NCI-H345 treated with DMSO at 0.1 percent for 48 hours (cell line): ENCODE results near the gene RIGI.
"Not testable (repeated sequence)": the region's sequence is repeated elsewhere in the genome, so short reads cannot be mapped to it uniquely, and the experiment has no call there.

Experiments
- DNase-seq: peaks from one replicate; lab custom pipeline; 2025; ENCODE audit not compliant: unreplicated experiment; lab: John Stamatoyannopoulos, UW

The RIGI gene

GRCh38 chr9:32526041-32526706 lies at the start of gene RIGI:
Gene RIGI (minus strand): TSS chr9:32526196. CDS start chr9:32526166, 30 bp downstream.
- peak; percentile 98 for DNase-seq

GRCh38 chr9:32574858-32575257 lies 48.9 kb upstream of the RIGI start:
- DNase-seq = no peak

DNA sequence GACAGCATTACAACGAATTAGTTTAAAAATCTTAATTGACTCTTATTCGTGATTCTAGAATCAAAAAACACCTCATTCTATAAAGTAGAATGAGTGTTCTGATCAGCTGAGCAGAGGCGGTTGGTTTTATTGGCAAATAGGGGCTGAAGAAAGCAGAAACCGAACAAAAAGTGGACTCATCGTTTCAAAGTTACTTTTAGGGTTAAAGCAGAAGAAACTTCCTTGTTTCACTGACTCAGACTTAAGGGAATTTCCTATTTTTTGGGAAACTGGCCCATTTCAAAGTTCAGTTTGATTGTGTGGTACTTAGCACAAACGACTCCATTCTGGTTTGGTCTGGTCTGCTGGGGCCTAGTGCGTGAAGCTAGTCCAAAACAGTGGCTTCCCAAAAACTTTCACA lies 47.8 kb upstream of the RIGI start:
- DNase-seq = no peak

GRCh38 chr9:32572900-32573523 lies 47.0 kb upstream of the RIGI start, which contains the start of gene NDUFB6:
Gene NDUFB6 (minus strand): TSS chr9:32573159. CDS start chr9:32573060, 99 bp downstream.
- DNase-seq = peak; percentile 86

GRCh38 chr9:32571969-32572899 lies 46.2 kb upstream of the RIGI start:
- DNase-seq = peak; percentile 30

- DNase-seq = no peak
Observed at GRCh38 chr9:32570262-32570661, 44.3 kb upstream of the RIGI start.

DNA sequence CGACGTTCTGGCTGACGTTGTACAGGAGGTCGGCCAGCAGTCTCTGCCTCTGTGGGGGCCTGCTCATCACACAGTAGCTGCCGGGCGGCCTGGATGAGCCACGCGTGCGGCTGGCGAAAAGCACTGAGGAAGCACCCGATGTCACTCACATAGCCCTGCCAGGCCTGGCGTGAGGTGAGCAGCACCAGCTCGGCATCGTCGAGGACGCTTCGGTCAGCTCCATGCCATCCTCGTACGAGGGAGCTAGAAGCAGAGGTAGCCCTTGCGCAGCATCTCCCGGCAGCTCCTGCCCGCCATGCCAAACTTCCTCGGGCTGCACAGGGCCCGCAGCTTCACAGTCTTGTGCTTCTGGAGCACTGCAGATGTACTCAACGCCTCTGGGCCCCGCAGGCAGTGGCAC lies 40.8 kb upstream of the RIGI start:
- DNase-seq = no peak

- no peak for DNase-seq
Observed at GRCh38 chr9:32565967-32566366, 40.0 kb upstream of the RIGI start.

GRCh38 chr9:32558408-32558934 lies 32.5 kb upstream of the RIGI start:
- no peak for DNase-seq

DNA sequence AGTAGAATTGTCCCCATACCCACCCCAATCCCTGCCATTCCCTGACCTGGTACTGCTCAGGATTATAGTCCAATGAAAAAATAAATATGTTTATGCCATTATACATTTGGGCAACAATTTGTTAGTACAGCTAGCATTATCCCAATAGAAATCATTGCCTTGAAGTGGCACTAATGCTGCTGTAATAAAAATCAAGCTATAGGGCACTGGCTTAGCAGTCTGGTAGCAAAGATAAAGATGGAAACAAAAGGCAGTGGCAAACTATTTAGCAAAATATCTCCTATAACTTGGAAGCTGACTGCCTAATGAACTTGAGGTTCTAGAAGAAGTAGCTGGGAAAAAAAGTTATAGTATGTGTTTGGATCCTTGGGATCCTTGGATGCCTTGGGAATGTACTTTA lies 28.6 kb upstream of the RIGI start:
- DNase-seq = no peak

DNA sequence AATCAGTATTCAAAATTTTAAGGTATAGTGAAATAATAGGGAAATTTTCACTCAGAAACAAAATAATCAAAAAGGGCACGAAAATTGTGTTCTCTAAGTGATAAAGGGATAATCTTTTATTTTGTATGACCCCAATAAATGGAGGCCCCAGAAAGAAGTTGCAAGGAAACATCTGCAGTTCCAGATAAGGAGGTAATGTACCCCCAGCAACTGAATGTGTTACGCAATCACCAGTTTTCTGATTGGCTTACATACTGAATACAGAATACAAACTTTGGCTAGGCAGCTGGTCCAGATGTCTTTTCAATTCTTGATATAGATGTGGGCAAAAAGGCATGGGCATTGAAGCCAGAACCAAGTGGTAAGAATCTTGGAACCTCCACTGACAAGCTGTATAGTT lies 28.1 kb upstream of the RIGI start:
- no peak for DNase-seq

DNA sequence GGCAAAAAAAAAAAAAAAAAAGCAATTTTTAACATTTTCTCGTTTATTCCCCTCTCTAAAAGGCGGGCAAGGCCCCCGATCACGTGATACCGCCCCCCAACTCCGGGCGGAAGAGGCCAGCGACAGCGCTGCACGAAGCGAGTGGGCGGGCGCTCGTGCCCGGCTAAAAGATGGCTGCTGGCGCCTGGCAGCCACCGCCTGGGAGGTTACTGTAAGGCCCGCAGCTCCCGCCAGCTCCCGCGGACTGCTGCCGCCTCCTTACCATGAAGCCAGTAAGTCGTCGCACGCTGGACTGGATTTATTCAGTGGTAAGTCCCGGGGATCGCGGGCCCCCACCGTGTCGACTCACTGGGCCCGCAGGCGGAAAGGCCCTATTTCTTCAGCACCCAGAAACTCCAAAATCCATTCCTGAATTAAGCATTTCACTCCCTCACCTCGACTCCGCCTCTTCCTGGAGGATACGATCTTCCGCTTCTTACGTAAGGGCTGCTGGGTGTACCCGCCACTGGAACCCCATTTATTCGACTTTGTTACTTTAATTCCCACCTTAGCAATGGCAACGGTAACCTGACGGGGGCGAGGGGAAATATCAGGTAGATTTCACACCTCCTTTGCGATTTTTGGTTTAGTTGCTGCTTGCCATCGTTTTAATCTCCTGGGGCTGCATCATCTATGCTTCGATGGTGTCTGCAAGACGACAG lies 26.3 kb upstream of the RIGI start, which contains the start of the genes SMIM27 and TOPORS:
Gene SMIM27, plus strand, starts transcription at position 156 of the 701 bp plus-strand sequence. Its CDS starts 108 bp downstream, at position 264.
Gene TOPORS, minus strand, starts transcription at position 415 of the 701 bp plus-strand sequence. Its CDS starts 150 bp downstream, at position 265.
- peak; percentile 88 for DNase-seq

DNA sequence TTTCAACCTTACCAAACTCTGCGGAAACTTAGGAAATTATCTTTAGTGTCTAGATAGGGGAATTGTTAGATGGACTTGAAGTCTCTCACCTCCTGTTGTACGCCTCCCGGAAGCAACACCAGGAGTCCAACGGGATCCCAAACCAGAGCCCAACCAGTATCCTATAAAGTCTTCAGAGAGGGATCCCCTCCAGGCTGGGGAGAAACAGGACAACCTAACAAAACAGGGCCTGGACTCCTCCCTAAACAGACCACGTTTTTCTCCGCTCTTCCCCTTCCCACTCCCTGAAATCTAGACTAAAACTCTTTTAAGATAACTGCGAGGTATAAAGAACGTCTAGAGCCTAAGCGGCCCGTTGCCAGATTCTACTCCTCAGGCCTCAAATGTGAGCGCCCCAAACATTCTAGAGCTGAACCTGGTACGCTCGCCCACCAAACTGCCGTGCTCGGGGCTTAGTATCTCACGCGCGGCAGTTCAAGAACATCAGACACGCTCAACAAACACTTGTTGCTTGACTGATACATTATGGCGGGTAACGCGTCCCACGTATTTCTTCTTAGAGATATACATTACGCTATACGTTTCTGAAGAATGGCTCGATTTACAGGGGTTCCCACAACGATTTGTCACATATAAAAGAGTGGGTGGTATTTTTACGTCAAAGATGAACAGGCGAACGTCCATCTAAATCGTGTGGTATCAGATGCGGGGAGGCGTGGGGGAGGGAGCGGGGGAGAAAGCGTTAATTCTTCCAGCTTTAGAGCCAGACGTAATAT lies 25.5 kb upstream of the RIGI start:
- peak; percentile 66 for DNase-seq

DNA sequence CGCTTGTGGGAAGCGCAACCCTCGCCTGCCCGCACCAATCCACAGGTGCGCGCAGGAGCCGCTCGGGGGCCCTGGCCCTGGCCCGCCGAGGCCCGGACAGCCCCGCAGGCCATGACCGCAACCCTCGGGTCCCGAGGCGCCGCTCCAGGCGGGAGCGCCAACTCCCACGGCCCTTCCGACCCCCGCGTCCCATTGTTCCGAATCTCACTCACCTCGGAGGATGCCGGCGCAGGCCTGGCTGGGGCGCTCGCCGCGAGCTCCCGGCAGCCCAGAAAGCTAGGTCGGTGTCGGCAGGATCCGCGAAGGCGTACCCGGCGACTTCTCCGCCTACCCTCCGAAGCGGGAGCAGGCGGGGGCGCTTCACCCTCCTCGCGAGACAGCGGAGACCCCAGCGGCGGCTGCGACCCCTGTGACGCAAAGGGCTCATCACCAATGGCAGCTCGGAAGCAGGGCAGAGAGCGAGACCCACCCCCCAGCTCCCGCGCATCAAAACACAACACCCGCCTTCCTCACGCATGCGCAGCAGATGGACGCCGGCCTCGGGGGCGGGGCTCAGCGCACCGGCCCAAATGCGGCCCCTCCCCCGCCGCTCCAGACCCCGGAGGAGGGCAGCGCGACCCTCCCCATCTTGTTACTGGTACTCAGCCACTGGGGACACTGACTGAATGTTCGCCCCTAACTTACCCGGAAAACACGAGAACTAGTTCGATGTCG lies 24.7 kb upstream of the RIGI start:
- DNase-seq = peak; percentile 91

- DNase-seq = no peak
Observed at GRCh38 chr9:32550150-32550561, 24.2 kb upstream of the RIGI start.

DNA sequence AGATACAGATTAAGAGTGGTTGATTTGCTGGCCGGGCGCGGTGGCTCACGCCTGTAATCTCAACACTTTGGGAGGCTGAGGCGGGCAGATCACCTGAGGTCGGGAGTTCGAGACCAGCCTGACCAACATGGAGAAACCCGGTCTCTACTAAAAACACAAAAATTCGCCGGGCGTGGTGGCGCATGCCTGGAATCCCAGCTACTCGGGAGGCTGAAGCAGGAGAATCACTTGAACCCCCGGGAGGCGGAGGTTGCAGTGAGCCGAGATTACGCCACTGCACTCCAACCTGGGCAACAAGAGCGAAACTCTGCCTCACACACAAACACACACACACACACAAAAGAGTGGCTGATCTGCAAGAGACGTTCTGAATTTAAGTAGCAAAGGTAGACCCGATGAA lies 22.2 kb upstream of the RIGI start:
- not testable (repeated sequence) for DNase-seq

DNA sequence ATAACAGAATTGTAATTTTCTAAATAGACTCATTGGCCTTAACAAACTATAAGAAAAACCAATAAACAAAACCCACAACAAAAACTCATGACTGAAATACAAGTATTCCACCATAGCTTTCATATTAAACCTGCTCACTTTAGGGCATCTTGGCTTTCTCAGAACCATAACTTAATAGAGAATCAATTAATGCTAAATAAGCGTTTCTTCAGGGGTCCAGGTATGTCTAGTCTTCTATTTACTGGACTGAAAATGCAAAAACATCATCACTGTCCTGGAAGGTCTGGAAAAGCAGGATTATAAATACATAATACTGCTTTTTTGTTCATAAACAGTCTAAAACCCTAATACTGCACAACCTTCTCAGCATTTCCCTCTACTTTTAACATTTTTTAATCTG lies 19.9 kb upstream of the RIGI start:
- DNase-seq = no peak

GRCh38 chr9:32543047-32543446 lies 17.1 kb upstream of the RIGI start:
- no peak for DNase-seq

DNA sequence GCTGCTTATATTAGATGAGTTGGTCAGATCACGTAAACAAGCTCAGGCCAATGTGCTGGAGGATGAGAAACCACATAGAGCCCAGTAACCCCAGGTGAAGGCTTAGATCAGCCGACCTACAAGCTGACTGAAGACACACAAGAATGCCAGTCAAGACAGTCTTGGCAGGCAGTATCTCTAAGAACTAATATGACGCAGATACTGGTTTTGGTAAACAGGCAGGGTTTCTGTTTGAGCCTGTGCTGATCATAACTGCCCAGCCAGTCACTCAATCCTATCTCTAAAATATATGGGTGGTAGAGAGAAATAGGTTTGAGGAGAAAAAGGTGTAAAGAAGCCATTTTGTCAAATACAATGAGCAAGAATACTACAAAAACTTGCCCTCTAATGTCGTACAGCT lies 7.8 kb upstream of the RIGI start:
- no peak for DNase-seq
